Hematopoietic multipotent progenitor cell treated with erythropoietin and hydrocortisone succinate and interleukin-3 and kit ligand, for 6 days (in vitro differentiated cells): ENCODE results near the gene PCDHGB1.
"Not testable (repeated sequence)": the region's sequence is repeated elsewhere in the genome, so short reads cannot be mapped to it uniquely, and the experiment has no call there.

ENCODE experiments used
- DNase-seq: peaks from one replicate; pipeline ENCODE4 v3.0.0-alpha.2; 2015

Gene PCDHGB1

GRCh38 chr5:141349917-141350619 is at the start of gene PCDHGB1:
PCDHGB1 (plus strand) TSS chr5:141350099; CDS start chr5:141350261, 162 bp downstream.
- DNase-seq, result peak; percentile 30

- DNase-seq, result no peak
These were observed 46.1 kb upstream of the PCDHGB1 start, which contains the start of gene SLC25A2 for GRCh38 chr5:141303756-141304155. SLC25A2 (minus strand) TSS chr5:141304049; CDS start chr5:141303865, 184 bp downstream.

- DNase-seq, result no peak
These were observed 43.3 kb upstream of the PCDHGB1 start for GRCh38 chr5:141306630-141307029.

- no peak for DNase-seq
These were observed 36.2 kb upstream of the PCDHGB1 start for GRCh38 chr5:141313711-141314110.

GRCh38 chr5:141316963-141317362 is 32.9 kb upstream of the PCDHGB1 start:
- not testable (repeated sequence) for DNase-seq

- no peak for DNase-seq
These were observed 30.7 kb upstream of the PCDHGB1 start for GRCh38 chr5:141319202-141319601.

GRCh38 chr5:141319699-141320098 is 30.2 kb upstream of the PCDHGB1 start:
- no peak for DNase-seq

GRCh38 chr5:141320225-141321169 is 29.4 kb upstream of the PCDHGB1 start, which contains the start of gene TAF7:
TAF7 (minus strand) TSS chr5:141320784; CDS start chr5:141320044, 740 bp downstream.
- DNase-seq, result peak; percentile 94

GRCh38 chr5:141322261-141322660 is 27.6 kb upstream of the PCDHGB1 start:
- no peak for DNase-seq

- peak; percentile 39 for DNase-seq
These were observed 23.6 kb upstream of the PCDHGB1 start for GRCh38 chr5:141326088-141326854.

GRCh38 chr5:141328231-141328630 is 21.7 kb upstream of the PCDHGB1 start:
- no peak for DNase-seq

GRCh38 chr5:141330299-141331080 is 19.4 kb upstream of the PCDHGB1 start, which contains the start of gene PCDHGA1:
PCDHGA1 (plus strand) TSS chr5:141330514.
- peak; percentile 27 for DNase-seq

- not testable (repeated sequence) for DNase-seq
These were observed 17.3 kb upstream of the PCDHGB1 start for GRCh38 chr5:141332571-141332970.

- peak; percentile 34 for DNase-seq
These were observed 11.2 kb upstream of the PCDHGB1 start, which contains the start of gene PCDHGA2 for GRCh38 chr5:141338538-141339306. PCDHGA2 (plus strand) TSS chr5:141338760.

- DNase-seq, result not testable (repeated sequence)
These were observed 9.0 kb upstream of the PCDHGB1 start for GRCh38 chr5:141340781-141341354.

- no peak for DNase-seq
These were observed 7.1 kb upstream of the PCDHGB1 start for GRCh38 chr5:141342773-141343172.

GRCh38 chr5:141343242-141343952 is 6.5 kb upstream of the PCDHGB1 start, which contains the start of gene PCDHGA3:
PCDHGA3 (plus strand) TSS chr5:141343829; CDS start chr5:141344034, 205 bp downstream.
- DNase-seq, result peak; percentile 46

GRCh38 chr5:141343953-141344463 is 5.9 kb upstream of the PCDHGB1 start:
- no peak for DNase-seq

- DNase-seq, result no peak
These were observed 4.6 kb upstream of the PCDHGB1 start for GRCh38 chr5:141345327-141345726.
